Neural crest cell (in vitro differentiated cells): ENCODE results near the gene DGKD. TPM values are rescaled to one million over a fixed set of nuclear protein-coding genes. Genes with fewer than 3 reads are reported as not detected.

Experiments used
- DNase-seq: peaks from one replicate; pipeline ENCODE4 v3.0.0; 2021; ENCODE audit warnings: low read depth, mixed read lengths, low spot score
- H3K27ac Mint-ChIP-seq: one replicate; pipeline ENCODE4 v1.8.0; 2021; ENCODE audit warnings: mild to moderate bottlenecking, mixed read lengths; ENCODE audit not compliant: unreplicated experiment
- H3K27me3 Mint-ChIP-seq: 2 replicates; pipeline ENCODE4 v1.8.0; 2021; ENCODE audit warnings: low read depth, mild to moderate bottlenecking, mixed read lengths
- H3K36me3 Mint-ChIP-seq: 2 replicates; pipeline ENCODE4 v1.8.0; 2021; ENCODE audit warnings: low read depth, mild to moderate bottlenecking, mixed read lengths
- H3K4me1 Mint-ChIP-seq: 2 replicates; pipeline ENCODE4 v1.8.0; 2021; ENCODE audit warnings: mixed read lengths
- H3K4me3 Mint-ChIP-seq: one replicate; pipeline ENCODE4 v1.8.0; 2021; ENCODE audit warnings: mild to moderate bottlenecking, mixed read lengths
- H3K9me3 Mint-ChIP-seq: 2 replicates; pipeline ENCODE4 v1.8.0; 2021; ENCODE audit warnings: mixed read lengths
- total RNA-seq: library from RNA; stranded (reverse); gene quantifications from 2 replicates; pipeline ENCODE4 v1.2.1, GENCODE V29; 2021
- TF ChIP-seq, protein P1 (sequence below): fragments of 200-600 bp; sonication (generic); conservative IDR thresholded peaks from 2 replicates; pipeline ENCODE4 v1.5.0; 2021; ENCODE audit warnings: antibody characterized with exemption, mild to moderate bottlenecking

Gene DGKD
- total RNA-seq, 1 donor from 2014 or later = 48.7 TPM

DNA sequence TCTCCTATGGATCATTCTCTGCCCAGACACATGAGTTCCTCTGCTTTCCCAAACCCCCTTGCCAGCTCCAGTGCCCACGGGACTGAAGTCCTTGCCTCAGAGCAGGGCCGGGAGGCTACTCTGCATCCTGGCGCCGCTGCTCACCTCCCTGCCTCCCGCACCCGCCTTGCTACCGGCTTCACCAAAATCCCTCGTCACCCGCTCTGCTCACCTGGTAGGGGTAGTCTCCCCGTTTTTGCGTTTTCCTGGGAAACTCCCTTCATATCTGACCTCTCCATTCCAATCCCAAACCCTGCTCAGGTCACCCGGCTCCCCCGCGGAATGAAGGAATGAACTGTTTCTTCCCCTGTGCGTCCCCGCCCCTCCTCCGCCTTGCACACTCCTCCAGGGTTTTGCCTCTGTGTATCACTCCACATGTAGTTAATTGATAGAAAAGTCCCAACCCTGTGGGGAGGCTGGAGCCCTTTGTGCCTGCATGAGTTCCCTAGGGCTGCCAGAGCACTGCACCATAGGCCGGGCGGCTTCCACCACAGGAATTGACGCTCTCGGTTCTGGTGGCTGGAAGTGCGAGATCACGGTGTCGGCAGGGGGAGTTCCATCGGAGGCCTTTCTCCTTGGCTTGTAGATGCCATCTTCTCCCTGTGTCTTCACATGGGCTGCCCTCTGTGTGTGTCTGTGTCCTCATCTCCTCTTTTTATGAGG lies 2.0 kb upstream of the DGKD start:
- Mint-ChIP-seq H3K27ac (no peak overlapping the region), H3K4me3 (peak overlapping the region; percentile 95), H3K9me3 (no peaks in the 10 kb centered on the region), H3K27me3 (peaks cover 10% of the 10 kb centered on the region), H3K4me1 (peaks cover 55% of the 10 kb centered on the region), H3K36me3 (peaks cover 2% of the 10 kb centered on the region)
- TF ChIP-seq, protein P1, sequence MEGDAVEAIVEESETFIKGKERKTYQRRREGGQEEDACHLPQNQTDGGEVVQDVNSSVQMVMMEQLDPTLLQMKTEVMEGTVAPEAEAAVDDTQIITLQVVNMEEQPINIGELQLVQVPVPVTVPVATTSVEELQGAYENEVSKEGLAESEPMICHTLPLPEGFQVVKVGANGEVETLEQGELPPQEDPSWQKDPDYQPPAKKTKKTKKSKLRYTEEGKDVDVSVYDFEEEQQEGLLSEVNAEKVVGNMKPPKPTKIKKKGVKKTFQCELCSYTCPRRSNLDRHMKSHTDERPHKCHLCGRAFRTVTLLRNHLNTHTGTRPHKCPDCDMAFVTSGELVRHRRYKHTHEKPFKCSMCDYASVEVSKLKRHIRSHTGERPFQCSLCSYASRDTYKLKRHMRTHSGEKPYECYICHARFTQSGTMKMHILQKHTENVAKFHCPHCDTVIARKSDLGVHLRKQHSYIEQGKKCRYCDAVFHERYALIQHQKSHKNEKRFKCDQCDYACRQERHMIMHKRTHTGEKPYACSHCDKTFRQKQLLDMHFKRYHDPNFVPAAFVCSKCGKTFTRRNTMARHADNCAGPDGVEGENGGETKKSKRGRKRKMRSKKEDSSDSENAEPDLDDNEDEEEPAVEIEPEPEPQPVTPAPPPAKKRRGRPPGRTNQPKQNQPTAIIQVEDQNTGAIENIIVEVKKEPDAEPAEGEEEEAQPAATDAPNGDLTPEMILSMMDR = no peak
- no peak for DNase-seq

DNA sequence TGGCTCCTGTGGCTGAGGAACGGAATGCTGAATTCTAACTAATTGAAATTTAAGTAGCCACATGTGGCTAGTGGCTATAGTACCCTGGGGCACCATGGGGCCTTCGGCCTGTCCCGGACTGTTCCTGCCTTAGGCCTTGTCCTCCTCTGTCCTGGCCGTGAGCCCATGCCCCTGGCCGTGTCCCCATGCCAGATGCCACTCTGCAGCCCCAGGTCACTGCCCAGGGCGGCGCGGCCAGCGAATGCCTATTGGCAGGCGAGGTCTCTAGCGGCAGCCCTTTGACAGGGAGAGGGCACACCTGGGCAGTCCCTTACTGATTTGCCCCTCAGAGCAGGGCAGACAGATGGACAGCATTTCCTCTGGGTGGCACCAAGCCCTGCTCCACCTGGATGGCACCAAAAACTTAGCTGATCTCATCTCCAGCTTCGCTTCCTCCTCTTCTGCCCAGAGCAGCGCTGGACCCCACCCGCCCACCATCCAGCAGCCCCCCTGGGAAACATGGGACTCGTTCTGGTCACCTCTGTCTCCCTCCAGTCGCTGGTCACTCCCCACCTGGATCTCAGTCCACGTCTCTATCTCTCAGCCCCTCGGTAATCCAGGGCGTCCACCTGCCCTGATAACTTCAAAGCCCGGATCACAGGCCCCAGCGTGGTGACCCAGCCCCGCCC lies 1.1 kb upstream of the DGKD start:
- peaks cover 55% of the 10 kb centered on the region for H3K4me1 Mint-ChIP-seq
- no peaks in the 10 kb centered on the region for H3K9me3 Mint-ChIP-seq
- H3K27ac Mint-ChIP-seq = peak overlapping the region; percentile 68

DNA sequence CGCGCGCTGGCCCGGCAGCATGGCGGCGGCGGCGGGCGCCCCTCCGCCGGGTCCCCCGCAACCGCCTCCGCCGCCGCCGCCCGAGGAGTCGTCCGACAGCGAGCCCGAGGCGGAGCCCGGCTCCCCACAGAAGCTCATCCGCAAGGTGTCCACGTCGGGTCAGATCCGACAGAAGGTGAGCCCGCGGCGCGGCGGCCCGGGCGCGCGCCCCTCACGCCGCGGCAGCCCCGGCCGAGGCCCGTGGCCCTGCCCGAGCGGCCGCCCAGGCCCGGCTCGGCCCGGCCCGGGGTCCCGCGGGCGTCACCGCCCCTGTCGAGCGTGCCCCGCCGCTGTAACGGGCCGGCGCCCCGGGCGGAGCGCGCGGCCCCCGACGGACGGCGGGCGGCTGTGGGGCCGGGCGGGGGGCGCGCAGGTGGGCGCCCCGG lies 218 bp downstream of the DGKD start:
- Mint-ChIP-seq H3K4me3 (no peak overlapping the region), H3K4me1 (peaks cover 48% of the 10 kb centered on the region), H3K27me3 (peaks cover 7% of the 10 kb centered on the region), H3K9me3 (no peaks in the 10 kb centered on the region), H3K27ac (no peak overlapping the region), H3K36me3 (peaks cover 5% of the 10 kb centered on the region)
- no peak for DNase-seq
- TF ChIP-seq, protein P1 = no peak

More for the DNA sequence above, 1.1 kb upstream of the DGKD start:
- DNase-seq = no peak
- TF ChIP-seq, protein P1 = no peak
- H3K4me3 Mint-ChIP-seq = peak overlapping the region; percentile 95
- peaks cover 2% of the 10 kb centered on the region for H3K36me3 Mint-ChIP-seq
- H3K27me3 Mint-ChIP-seq = peaks cover 10% of the 10 kb centered on the region

DNA sequence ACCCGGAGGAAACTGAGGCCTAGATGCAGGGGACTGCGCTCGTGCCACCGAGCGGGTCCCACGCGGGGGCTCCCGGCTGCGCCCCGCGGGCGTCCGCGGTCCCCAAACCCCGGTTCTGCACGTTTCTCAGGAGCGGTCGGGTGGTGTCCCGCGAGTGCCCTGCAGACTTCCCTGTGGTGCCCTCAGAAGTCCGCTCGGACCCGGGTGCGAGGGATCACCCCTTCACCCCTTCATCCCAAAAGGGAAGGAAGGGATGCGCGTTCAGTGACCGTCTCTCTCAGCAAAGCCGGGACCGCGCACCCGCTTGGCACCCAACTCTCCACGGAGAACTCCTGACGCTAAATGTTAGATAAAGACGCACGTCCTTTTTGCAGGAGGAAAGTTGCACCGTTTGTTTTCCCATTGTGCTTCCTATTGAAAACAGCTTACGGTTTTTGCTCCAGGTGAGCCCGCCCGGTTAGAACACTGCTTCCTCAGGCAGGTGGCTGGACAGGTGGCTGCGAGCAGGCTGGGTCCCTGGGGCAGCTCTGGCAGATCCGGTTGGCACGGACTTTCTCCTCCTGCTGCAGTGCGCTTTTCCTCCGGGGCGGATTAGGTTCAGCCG lies 779 bp downstream of the DGKD start:
- TF ChIP-seq, protein P1 = no peak
- H3K4me1 Mint-ChIP-seq = peaks cover 47% of the 10 kb centered on the region
- peaks cover 7% of the 10 kb centered on the region for H3K27me3 Mint-ChIP-seq
- H3K36me3 Mint-ChIP-seq = peaks cover 5% of the 10 kb centered on the region
- DNase-seq = no peak
- H3K9me3 Mint-ChIP-seq = no peaks in the 10 kb centered on the region
- peak overlapping the region; percentile 93 for H3K4me3 Mint-ChIP-seq
- no peak overlapping the region for H3K27ac Mint-ChIP-seq

DNA sequence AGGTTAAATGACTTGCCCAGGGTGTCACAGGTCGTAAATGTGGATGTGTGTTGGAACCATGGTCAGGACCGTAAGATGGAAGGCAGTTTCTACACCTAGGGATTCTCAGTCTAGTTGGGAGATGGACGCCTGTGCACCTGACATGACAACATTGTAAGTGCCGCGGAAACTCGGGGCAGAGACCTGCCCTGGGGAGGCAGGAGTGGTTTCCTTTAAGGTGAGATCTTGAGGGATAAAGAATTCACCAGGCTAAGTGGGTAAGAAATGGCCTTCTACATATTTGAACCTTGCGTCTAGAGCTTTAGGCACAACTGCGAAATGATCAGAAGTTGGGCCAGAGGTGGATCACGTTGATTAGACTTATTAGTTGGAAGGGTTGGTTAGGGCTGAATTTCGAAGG lies 1.6 kb downstream of the DGKD start:
- no peak for DNase-seq
- TF ChIP-seq, protein P1 = no peak
- Mint-ChIP-seq H3K4me1 (peaks cover 44% of the 10 kb centered on the region), H3K36me3 (peaks cover 7% of the 10 kb centered on the region), H3K9me3 (no peaks in the 10 kb centered on the region), H3K27me3 (peaks cover 7% of the 10 kb centered on the region), H3K27ac (no peak overlapping the region), H3K4me3 (peak overlapping the region; percentile 93)
